ENCODE results near the gene DES.

Gene DES

DNA sequence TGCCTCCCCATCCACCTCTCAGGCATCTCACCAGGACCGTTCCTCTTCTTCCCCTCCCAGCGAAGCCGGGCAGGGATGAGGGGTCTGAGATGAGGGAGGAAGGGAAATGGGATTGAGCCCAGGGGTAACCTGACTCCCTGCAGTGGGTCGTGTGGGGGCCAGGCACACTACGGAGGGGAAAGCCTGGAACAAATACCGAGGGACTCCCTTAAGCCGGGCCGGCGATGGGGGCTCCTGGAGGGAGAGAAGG is 16.2 kb downstream of the DES start:
- H3K4me3 ChIP-seq (replicated peaks; ENCODE audit: low read depth, low read length) = no peak overlapping the region
- TF ChIP-seq, protein P1, sequence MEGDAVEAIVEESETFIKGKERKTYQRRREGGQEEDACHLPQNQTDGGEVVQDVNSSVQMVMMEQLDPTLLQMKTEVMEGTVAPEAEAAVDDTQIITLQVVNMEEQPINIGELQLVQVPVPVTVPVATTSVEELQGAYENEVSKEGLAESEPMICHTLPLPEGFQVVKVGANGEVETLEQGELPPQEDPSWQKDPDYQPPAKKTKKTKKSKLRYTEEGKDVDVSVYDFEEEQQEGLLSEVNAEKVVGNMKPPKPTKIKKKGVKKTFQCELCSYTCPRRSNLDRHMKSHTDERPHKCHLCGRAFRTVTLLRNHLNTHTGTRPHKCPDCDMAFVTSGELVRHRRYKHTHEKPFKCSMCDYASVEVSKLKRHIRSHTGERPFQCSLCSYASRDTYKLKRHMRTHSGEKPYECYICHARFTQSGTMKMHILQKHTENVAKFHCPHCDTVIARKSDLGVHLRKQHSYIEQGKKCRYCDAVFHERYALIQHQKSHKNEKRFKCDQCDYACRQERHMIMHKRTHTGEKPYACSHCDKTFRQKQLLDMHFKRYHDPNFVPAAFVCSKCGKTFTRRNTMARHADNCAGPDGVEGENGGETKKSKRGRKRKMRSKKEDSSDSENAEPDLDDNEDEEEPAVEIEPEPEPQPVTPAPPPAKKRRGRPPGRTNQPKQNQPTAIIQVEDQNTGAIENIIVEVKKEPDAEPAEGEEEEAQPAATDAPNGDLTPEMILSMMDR (IDR thresholded peaks at IDR 0.05; ENCODE audit: low read depth, low read length, missing control alignments) = no peak
- no peak for DNase-seq (ENCODE audit: extremely low read depth, low read depth)

DNA sequence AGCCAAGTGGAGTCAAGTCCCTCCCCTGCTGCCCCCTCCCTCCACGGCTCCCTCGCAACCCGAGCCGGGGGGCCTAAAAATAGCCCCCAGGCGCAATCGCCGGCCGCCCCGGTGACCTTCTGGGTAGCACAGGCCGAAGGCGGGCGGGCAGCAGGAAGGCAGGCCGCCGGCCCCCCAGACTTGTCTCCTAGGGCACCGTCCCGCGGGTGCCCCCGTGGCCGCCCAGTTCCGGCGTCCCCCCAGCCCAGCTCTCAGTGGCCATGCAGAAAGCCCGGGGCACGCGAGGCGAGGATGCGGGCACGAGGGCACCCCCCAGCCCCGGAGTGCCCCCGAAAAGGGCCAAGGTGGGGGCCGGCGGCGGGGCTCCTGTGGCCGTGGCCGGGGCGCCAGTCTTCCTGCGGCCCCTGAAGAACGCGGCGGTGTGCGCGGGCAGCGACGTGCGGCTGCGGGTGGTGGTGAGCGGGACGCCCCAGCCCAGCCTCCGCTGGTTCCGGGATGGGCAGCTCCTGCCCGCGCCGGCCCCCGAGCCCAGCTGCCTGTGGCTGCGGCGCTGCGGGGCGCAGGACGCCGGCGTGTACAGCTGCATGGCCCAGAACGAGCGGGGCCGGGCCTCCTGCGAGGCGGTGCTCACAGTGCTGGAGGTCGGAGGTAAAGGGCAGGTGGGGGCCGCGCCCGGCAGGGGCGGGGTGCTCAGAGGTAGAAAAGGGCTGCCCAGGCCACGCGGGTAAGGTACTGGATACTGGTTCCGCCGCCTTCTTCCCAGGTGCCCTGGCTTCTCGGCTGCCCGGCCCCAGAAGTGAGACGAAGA is 16.7 kb downstream of the DES start, which contains the start of gene SPEG:
SPEG (plus strand) TSS at position 126 of the 808 bp plus-strand sequence; CDS start at position 261, 135 bp downstream.
- DNase-seq (ENCODE audit: extremely low read depth, low read depth) = no peak
- TF ChIP-seq, protein P1 (IDR thresholded peaks at IDR 0.05; ENCODE audit: low read depth, low read length, missing control alignments) = no peak
- H3K4me3 ChIP-seq (replicated peaks; ENCODE audit: low read depth, low read length) = no peak within 1 kb of the TSS

DNA sequence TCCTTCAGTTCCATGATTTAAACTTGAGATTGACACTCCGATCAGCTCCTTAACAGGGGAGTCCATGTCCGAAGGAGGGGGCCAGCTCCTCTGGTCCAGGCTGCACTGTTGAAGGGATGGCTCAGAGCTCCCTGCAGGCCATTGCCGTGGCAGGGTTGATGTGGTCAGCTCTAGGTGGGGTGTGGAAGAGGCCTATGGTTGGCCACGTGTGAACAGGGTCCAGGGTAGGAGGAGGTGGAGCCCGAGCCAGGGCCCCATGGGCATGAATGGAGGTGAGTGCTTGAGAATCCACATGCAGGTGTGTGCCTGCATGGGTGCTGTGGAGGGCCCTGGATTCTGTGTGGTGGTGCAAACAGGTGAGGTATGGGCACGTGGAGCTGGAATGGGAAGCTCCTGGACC is 17.5 kb downstream of the DES start:
- DNase-seq (ENCODE audit: extremely low read depth, low read depth) = no peak
- no peak overlapping the region for H3K4me3 ChIP-seq (replicated peaks; ENCODE audit: low read depth, low read length)
- TF ChIP-seq, protein P1 (IDR thresholded peaks at IDR 0.05; ENCODE audit: low read depth, low read length, missing control alignments) = no peak

DNA sequence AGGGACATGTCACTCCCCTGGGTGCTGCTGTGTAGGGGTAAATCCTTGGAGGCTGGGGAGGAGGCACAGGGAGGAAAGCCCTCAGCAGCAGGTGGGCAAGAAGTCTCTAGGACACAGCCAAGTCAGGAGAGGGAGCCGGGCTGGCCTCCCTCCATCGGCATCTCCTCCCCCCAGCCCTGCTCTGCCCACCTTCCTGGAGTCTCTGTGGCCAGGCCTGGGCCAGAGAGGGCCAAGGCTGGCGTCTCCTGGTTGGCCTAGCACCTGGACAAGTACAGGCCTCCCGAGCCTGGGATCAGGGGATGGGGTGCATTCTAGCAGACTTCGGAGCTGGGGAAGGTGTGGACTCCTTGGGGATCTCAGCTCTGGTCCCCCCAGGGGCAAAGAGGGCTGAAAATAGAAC is 18.3 kb downstream of the DES start:
- TF ChIP-seq, protein P1 (IDR thresholded peaks at IDR 0.05; ENCODE audit: low read depth, low read length, missing control alignments) = no peak
- DNase-seq (ENCODE audit: extremely low read depth, low read depth) = no peak

DNA sequence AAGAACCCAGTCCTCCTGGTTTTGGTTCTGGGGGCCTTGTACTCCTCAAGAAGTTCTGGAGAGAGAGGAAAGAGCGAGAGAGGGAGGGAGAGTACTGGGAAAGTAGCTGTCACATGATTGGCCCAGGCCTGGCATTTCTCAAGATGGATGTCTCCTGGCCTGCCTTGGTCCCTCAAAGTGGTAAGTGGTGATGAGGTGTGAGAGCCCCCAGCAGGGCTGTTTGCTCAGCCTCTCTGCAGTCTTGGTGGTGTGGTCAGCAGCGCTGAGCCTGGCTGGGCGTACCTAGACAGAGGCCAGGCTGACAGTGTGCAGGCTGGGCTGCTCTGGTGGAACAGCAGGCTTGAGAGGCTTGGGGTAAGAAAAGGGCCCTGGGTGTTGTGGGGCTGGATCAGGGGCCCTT is 19.0 kb downstream of the DES start:
- no peak for DNase-seq (ENCODE audit: extremely low read depth, low read depth)
- TF ChIP-seq, protein P1 (IDR thresholded peaks at IDR 0.05; ENCODE audit: low read depth, low read length, missing control alignments) = no peak
- no peak overlapping the region for H3K4me3 ChIP-seq (replicated peaks; ENCODE audit: low read depth, low read length)

More for the DNA sequence above, 18.3 kb downstream of the DES start:
- H3K4me3 ChIP-seq (replicated peaks; ENCODE audit: low read depth, low read length) = no peak overlapping the region

DNA sequence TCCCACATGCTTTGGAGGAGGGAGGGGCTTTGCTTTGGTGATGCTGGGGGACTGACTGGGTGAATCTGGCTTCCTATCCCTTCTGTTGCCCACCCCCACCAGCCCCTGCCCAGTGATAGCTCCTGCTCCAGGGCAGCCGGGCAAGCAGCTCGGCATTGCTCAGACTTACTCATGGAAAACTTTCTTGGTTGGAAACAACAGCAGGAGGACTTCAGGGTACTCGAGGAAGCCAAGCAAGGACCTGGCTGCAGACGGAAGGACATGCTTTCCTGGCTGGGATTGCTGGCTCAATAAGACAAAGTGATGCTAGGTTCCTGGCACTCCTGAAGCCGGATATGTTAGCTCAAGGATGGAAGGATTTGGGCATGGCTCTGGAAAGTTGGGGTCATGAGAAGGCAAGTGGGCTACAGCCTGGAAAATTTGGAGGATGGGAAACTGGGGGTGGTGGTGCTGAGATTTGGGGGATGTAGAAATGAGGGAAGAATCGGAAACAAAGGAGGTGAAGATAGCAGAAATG is 19.6 kb downstream of the DES start:
- H3K4me3 ChIP-seq (replicated peaks; ENCODE audit: low read depth, low read length) = no peak overlapping the region
- DNase-seq (ENCODE audit: extremely low read depth, low read depth) = no peak
- TF ChIP-seq, protein P1 (IDR thresholded peaks at IDR 0.05; ENCODE audit: low read depth, low read length, missing control alignments) = no peak

All from HFF-Myc (cell line).